Kidney tubule cell (primary cell): ENCODE data around the gene FBXO36.

Experiments
- DNase-seq: peaks from one replicate; pipeline ENCODE4 v3.0.0-alpha.2; 2018; ENCODE audit warnings: low spot score

FBXO36 gene

GRCh38 chr2:229970406-229970805 lies 48.1 kb downstream of the FBXO36 start:
- no peak for DNase-seq

DNA sequence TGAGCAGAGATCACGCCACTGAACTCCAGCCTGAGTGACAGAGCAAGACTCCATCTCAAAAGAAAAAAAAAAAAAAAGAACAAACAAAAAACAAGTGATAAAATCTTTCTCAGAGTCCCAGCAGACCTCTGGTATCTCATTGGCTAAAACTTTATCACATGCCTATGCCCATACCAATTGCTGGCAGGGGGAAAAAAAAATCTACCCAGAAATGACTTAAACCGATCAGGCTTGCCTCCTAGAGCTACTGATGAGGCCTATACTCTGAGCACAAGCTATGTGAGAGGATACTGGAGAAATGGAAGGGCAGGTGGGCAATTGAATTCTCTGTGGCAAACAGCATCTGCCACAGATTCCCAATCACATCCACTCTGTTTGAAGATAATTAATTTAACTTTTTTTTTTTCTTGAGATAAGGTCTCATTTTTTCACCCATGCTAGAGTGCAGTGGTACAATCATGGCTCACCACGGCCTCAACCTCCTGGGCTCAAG lies 49.0 kb downstream of the FBXO36 start:
- DNase-seq, result no peak

DNA sequence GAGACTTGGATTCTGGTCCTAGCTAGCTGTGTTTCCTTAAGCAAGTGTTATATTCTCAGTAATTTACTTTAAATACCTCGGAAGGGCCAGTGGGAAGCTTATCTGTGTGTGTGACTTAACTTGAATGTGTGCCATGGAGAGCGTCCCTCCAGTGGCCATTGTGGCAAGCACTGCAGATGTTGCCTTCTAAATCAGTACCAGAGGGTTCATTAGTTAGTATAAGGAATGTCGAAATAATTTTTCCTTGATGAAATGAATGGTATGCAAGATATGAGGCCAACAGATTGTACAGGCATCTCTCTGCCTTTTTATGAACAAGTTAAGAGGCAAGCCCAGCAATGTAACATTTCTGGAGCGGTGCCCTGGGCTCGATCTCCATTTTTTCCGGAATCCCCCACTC lies 52.0 kb downstream of the FBXO36 start:
- DNase-seq, result no peak

DNA sequence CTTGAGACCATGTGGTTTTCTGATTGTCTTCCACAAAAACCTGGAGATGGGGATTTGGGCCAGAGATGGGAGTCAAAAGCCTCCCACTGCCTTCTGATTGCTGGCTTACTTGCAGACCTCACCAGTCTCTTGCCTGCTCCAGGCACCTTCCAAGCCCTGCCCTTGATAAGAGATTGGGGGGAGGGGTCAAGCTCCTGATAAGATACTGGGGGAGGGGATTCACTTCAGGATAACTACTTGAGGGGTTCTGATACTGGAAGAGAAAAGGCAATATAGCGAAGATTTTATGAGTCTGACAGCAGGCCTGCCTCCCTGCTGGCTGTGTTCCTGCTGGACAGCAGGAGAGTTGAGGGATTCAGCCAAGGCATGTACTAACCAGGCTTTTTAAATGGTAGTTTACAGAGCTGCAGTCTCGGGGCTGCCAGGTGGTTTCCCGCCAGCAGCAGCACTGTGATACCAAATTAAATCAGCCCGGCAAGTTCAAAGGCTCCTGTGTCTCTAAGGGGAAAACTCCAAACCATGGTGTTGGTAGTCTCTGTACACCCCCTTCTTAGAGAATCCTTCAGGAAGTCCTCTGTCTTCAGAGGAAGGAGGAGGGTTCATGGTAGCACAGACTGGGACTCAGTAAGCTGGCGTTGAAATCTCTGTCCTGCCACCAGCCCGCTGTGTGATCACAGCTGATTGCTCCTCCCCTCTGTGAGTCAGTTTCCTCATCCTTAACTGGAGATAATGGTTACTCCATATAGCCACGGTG lies 58.3 kb downstream of the FBXO36 start:
- DNase-seq, result no peak

- DNase-seq, result no peak
These were observed 70.9 kb downstream of the FBXO36 start for GRCh38 chr2:229993236-229993635.

GRCh38 chr2:229996320-229996719 lies 74.0 kb downstream of the FBXO36 start:
- DNase-seq, result no peak

- no peak for DNase-seq
These were observed 75.3 kb downstream of the FBXO36 start for GRCh38 chr2:229997565-229997964.

- no peak for DNase-seq
These were observed 78.0 kb downstream of the FBXO36 start for GRCh38 chr2:230000118-230000841.

- peak; percentile 64 for DNase-seq
These were observed 85.8 kb downstream of the FBXO36 start for GRCh38 chr2:230007931-230008707.

GRCh38 chr2:230008708-230009066 lies 86.4 kb downstream of the FBXO36 start:
- DNase-seq, result no peak

GRCh38 chr2:230010501-230010900 lies 88.2 kb downstream of the FBXO36 start:
- no peak for DNase-seq

DNA sequence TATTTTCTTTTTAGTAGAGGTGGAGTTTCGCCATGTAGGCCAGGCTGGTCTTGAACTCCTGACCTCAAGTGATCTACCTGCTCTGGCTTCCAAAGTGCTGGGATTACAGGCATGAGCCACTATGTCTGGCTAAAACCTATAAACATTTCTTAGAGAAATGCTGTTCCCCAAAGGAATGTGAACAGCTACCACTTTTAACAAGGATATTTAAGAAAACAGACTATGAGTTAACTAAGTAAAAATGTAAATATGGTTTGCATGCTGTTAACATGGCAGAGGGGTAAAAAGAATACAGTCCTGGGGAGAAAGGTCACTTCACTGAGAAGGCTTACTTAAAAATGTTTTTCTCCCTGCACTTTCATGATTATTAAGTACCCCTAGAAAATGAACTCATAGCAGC lies 89.3 kb downstream of the FBXO36 start:
- no peak for DNase-seq

- no peak for DNase-seq
These were observed 90.1 kb downstream of the FBXO36 start for GRCh38 chr2:230012267-230012884.

GRCh38 chr2:230016844-230017243 lies 94.5 kb downstream of the FBXO36 start:
- peak; percentile 40 for DNase-seq

- no peak for DNase-seq
These were observed 95.8 kb downstream of the FBXO36 start for GRCh38 chr2:230018153-230018552.

DNA sequence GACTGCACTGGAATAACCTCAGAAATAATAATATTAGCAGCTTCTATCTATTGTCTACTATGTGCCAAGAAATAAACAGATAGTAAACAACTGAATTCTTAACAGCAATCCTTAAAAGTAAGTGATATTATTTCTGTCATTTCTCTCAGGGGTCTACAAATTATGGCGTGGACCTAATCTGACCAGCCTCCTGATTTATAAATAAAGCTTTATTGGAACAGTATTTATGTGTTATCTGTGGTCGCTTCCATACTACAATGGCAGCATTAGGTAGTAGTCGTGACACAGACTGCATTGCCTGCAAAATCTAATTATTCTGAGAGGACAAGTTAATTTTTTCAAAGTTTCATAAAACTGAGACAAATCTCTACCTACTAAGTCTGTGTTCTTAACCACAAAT lies 97.4 kb downstream of the FBXO36 start:
- DNase-seq, result no peak

DNA sequence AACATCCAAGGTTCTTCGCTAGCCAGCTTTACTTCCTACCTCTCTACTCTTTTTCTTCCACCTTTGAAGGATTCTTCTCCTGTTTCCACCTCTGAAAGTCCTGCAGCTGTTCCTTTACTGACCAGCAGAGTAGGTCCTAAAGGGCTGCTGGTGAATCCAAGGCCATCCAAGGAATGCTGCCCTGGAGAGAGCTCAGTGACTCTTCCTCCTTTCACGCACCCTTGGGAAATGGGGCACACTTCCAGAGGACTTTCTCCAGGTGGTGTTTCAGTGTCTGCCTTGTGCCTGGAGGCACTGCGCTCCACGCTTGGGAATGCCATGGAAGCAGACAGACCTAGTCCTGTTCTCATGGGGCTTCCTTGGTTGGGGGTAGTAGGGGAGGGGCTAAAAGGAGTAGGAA lies 101.0 kb downstream of the FBXO36 start:
- DNase-seq, result no peak

GRCh38 chr2:230042195-230042594 lies 119.9 kb downstream of the FBXO36 start:
- DNase-seq, result peak; percentile 44

GRCh38 chr2:230043025-230043424 lies 120.7 kb downstream of the FBXO36 start:
- no peak for DNase-seq

DNA sequence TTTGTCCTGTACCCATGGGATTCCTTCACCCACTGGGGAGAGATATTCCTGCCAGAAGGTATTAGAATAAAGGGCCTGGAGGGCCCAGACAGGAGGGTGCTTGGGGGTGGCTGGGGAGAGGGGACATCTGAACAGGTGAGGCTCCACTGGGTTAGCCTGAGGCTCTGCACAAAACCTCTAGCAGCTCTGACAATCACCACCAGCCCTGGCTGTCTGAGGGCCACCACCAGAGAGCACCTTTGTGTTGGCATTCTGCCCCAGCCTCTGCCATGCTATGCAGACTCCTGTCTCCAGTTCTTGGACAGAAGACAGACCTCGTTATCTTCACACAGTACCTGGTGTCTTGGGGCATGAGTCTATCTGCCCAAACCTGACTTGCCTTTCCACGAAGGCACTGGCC lies 121.2 kb downstream of the FBXO36 start:
- DNase-seq, result no peak

DNA sequence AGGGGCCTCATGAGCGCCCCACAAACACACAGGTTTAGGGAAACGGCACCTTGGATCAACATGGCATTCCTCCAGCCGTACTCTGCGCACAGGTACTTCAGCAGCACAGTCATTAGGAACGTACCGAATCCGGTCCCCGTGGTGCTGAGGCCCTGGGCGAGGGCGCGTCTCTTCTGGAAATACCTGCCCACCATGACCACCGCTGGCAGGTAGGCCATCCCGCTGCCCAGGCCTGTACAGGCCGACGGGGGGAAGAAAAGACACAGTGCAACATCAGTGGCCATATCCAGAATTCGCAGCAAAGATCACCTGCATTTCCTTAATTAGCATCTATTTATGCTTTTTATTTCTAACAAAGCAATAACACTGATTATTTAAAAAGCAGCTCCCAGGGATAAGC lies 124.2 kb downstream of the FBXO36 start:
- no peak for DNase-seq

GRCh38 chr2:230048010-230048671 lies 125.8 kb downstream of the FBXO36 start:
- no peak for DNase-seq
